GM18867 (cell line): ENCODE results near the gene LRRC61.
"Not testable (repeated sequence)": the region's sequence is repeated elsewhere in the genome, so short reads cannot be mapped to it uniquely, and the experiment has no call there.

Experiments
- ATAC-seq: cut with Tn5 transposase; IDR thresholded peaks from one replicate; pipeline ENCODE4 v1.9.1; 2021; ENCODE audit warnings: mild to moderate bottlenecking, moderate library complexity; ENCODE audit not compliant: unreplicated experiment

The LRRC61 gene, protein sequence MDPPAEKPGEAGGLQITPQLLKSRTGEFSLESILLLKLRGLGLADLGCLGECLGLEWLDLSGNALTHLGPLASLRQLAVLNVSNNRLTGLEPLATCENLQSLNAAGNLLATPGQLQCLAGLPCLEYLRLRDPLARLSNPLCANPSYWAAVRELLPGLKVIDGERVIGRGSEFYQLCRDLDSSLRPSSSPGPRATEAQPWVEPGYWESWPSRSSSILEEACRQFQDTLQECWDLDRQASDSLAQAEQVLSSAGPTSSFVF

DNA sequence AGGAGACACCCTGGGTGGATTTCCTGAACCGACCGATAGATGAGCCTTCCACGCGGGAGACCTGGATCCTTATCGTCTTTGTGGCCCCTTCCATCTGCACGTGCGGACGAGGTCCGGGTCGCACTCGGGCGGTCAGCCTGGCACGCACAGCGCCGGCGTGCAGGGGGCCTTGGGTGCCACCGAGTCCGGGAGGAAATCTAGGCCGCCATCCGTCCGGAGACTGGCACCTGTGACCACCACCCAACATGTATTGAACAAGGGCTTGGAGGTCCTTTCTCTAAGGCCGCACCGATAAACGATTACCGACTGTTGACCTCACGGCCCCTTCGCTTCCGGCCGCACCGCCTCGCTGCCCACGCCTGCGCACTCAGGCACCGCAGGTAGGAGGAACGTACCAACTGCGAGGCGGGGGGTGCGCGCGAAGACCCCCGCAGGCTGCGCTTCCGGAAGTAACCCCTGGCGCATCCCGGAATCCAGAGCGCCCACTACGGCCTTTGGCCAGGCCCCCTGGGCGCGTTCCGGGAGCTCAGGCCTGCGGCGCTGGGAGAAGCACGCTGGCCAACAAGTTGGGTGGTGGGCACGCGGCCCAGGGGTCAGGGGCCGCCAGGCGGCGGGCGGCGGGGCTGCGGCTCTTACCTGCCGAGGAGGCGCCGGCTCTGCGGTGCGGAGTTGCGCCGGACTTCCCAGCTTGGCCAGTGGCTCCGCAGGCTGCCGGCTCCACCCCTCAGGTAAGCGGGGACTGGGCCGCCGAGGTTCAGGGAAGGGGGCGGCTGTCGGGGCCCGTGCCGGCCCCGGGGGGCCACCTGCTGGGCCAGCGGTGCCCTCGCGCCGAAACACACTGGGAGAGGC, at the start of gene LRRC61, which contains the start of gene ACTR3C:
Gene LRRC61 (plus strand): TSS at position 523 of the 849 bp plus-strand sequence. CDS start 13,507 bp downstream, outside the sequence.
Gene ACTR3C (minus strand): TSS at position 713 of the 849 bp plus-strand sequence. CDS start 28,249 bp downstream, outside the sequence.
- peak; percentile 64 for ATAC-seq

DNA sequence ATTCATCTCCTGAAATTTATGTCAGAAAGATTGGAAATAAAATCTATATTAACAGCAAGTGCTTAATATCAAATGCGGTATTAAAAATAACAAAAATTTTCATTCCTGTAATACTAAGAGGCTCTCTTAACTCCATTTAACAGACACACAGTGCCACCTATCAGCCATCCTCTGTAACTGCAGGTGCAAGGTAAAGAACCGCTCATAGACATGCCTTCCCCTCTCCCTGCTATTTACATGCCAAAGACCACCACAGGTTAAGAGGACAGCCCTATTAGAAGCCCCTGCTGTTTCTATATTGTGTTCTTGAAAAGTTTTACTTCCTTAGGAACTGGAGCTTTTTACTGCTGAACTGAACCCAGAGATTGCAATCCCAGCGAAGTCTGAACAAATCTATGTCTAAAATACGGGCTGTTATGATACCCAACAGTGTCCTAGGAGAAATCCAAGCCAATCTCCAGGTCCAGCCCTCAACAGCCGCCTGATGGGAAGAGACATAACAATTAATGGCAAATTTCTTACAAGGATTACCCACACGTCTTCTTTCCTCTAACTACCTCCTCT, 46.9 kb upstream of the LRRC61 start:
- ATAC-seq = not testable (repeated sequence)

DNA sequence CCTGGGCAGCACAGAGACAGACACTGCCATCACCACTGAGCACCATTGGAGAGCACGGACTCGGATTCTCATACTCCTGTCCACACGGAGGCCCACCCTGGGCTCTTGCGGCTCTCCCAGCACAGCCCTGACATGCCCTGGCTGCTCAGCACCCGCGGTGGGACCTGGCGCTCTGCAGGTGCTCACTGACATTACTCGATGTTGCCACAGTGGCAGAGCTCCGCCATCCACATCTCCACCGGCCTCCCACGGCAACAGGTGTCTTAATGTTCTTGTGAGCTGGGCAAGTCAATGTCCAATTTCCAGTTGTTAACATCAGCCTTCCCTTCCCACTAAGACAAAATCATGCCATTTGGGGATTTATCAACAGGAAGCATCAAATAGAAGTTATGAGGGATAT, 44.8 kb upstream of the LRRC61 start:
- ATAC-seq = not testable (repeated sequence)

DNA sequence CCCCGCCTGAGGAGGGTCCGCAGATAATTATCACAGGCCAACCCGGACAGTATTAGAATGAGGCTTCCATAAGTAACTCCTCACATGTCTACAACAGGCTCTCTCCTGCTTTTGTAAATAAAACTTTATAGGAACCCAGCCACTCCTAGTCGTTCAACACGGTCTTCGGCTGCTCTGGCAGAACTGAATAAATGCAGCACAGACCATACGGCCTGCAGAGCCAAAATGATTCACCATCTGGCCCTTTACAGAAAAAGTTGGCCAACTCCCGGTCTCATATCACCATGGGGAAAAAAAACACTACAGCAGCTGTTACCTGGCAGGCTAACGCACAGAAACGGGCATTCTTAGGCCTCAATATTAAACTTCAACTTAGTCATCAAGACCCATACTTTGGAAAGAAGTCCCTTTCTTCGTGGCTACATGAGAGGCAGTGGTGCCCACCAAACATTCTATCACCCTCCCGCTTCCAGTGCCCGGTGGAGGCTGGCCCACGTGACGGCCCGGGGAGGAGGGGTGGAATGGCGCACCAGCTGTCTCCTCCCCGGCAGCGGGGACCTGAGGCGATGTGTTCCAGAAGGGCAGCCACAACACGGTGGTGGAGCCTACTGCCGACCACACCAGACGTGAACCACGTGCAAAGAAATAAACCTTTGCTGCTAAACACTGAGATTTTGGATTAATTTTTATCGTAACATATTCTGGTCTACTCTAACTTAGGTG, 41.3 kb upstream of the LRRC61 start:
- ATAC-seq = not testable (repeated sequence)

DNA sequence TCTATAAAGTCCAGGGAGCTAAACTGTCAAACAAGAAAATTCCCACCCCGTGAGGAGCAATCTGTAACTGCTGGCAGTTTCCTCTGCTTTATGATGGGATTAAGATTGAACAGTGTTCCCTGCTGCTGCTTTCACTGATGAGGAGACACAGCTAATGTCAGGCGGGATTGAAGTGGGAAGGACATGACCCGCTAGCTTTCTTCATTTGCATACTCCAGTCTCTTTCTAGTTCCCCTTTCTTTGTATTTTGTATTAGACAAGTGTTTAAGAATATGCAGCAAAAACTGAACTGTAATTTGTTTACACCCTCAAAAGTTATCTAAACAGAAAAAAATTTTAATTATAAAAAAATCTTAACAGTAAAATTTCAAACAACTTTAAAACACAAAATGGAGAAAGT, 40.0 kb upstream of the LRRC61 start:
- not testable (repeated sequence) for ATAC-seq

DNA sequence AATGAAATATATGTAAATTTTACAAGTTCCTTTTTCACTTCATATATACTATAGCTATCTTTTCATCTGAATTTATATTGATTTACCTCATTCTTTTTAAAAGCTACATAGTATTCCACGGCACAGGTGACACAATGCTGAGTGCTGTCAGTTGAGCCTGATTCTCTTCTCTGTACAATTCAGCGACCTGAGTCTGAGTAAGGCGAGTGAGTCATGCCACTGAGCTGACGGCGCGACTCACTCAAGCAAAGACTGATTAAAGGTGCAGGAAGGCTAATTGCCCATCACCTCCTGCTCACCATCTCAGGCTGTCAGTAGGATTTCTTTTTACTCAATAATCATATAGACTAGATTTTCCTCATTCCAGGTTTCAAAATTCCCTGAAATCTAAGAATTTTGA, 39.5 kb upstream of the LRRC61 start:
- not testable (repeated sequence) for ATAC-seq

DNA sequence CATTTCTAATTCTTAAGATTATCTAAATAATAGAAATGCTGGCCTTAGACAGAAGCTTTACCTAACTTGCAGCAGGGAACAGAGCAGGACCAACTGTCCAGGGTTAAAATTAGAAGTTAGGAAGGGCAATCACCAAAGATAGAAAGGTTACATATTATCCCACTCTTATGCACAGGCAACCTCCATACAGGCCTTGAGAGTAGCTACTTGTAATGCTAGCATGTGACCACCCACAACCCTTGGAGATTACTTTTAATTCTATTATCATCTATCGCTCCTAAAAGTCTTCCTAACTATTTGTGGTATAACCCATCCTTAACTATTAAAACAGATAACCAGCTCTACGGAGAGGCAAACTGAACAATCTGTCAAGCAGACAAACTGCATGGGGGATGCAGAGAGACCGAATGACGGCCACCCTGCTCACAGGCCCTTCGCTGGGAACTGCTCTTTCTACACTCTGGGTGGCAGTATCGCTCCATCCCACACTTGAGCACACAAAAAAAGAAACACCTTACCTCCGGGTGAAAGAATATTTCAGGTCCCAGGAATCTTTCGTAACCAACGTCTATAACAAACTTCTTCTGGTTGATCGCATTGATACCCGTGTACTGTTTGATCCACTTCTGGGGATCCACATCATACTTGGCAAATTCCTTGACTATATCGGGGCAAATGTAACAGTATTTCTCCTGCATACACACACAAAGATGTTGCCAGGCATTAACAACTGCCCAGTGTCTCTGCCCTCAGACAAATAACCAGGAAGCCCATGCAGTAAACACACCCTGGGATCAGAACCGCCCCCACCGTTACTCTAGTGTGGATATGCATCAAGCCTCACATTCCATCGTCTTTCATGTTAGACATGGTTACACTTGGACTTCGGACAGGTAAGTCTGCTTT, 37.1 kb upstream of the LRRC61 start:
- ATAC-seq = not testable (repeated sequence)

DNA sequence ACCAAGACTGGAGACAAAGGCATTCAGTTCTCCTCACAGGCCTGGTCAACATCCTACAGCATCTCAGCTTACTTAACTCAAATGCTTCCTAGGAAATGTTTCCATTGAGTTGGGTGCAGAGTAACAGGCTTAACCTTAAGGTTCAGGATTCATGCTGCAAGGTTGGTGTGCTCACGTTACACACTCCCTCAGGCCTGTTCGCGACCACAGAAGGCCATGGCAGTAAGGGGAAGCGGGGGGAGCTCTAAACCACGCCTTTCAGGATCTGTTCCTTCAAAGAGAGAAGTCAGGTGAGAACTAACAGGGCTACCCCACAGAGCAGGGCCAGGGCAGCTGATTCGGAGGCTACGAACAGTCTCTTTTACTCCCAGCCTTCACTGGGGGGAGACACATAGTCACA, 35.3 kb upstream of the LRRC61 start:
- not testable (repeated sequence) for ATAC-seq

DNA sequence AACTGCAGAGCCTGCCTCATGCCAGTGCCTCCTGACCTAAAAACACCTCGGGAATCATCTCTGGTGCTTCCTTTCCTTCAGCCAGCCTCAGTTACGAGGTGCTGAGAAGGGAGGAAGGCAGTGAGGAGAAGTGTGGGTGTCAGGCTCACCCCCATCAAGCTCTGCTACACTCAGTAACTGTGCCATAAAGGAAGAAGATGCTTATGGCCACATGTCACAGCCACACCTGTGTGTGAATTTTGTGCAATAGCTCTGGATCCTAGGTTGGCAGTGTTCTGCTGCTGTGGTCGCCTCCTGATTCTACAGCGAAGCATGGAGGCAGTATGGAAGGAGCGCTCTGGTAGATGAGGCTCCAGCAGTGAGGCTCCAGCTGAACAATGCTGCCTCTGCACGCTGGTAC, 34.3 kb upstream of the LRRC61 start:
- not testable (repeated sequence) for ATAC-seq

DNA sequence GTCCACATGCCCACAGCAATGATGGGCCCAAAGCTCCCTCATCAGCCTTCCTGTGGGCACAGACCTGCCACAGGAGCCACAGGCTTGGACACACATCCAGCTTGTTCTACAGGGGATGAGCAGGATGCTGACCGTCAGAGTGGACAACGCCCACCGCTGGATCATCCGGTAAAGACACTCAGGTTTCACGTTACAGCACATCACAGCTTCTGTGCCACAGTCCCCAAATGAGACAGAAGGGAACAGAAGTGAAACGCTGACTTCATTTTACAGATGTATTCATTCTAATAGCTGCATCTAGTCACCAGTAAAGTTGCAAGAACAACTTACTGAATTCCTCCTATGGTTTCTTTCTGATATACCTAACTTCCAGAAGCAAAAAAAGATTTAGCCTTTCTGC, 32.8 kb upstream of the LRRC61 start:
- not testable (repeated sequence) for ATAC-seq

DNA sequence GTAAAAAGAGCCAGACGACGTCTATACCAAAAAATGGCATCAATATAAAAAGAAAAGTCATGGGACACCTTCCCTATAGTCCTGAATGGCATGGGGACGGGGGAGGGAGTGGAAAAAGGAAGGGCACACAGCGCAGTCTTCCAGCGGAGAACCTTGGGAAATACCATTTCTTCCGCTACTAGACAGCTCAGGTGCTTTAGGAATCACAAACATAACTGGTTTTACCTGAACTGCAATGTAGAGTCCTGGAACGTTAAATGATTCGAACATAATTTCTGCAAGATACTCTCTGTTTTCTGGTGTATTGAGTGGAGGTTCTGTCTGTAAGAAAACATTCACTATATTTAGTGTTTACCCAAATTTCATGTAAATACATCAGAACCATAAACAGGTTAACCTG, 28.1 kb upstream of the LRRC61 start:
- ATAC-seq = not testable (repeated sequence)

DNA sequence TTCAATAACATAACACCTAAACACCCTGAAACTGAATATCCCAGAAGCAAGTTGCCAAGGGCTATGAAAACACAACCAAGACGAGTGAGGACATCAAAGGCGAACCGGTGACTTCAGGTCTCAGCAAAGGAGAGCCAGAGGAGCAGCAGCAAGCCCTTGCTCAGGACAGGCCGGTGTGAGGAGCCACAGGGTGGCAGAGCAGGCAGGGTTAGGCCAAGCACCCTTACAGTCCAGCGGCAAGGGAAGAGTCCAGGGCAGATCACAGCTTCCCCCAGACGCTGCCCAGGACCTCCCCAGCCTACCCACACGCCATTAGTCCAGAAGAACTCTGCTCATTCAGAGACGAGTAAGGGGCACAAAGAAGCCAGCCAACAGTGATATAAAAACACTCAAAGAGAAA, 27.5 kb upstream of the LRRC61 start:
- not testable (repeated sequence) for ATAC-seq

DNA sequence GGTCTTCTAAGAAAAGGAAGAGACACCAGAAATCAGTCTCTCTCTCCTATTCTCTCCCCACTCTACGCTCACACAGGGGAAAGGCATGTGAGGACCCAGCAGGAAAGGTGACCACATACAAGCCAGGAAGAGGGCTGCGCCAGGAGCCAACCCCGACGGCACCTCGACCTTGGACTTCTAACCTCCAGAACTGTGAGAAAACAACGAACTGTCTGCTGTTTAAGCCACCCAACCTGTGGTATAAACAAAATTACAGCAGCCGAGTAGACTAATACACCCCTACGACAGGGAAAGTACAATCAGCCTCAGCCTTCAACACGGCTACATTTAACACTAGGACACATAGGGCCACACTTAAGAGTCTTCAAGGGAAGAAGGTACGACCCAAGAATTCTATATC, 26.4 kb upstream of the LRRC61 start:
- ATAC-seq = not testable (repeated sequence)

DNA sequence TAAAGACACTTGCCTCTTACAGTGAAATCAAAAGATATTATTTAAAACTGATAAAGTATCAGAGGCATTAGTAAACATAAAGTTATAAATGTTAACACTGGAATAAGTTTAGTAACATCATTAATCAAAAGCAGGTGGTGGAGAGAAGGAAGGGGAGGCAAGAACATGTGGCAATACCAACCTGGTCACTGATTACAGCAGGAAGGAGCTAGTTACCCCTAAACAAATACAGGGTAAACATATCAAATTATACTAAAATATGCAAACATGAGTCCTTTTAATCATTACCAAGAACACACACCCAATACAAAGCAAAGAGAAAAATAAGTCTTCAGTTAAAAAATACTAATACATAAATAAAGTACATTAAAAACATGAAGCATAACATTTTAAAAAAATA, 25.2 kb upstream of the LRRC61 start:
- ATAC-seq = not testable (repeated sequence)

DNA sequence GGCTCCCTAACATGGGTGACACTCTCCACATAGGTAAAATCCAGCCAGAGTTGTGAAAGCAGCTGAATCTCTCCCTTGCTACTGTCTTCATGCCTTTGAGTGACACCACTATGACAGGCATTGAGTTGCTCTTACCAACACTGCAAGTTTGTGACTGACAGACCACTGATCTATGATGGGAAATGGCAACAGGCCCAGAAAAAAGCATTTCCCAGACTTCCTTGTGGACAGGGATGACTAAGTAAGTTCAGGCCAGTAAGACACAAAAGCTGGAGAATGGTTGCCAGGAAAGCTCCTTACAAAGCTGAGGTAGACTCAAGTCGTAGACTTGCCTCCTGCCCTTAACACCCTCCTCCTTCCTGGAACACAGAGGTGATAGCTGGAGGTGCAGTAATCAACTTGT, 20.2 kb upstream of the LRRC61 start:
- ATAC-seq = not testable (repeated sequence)

DNA sequence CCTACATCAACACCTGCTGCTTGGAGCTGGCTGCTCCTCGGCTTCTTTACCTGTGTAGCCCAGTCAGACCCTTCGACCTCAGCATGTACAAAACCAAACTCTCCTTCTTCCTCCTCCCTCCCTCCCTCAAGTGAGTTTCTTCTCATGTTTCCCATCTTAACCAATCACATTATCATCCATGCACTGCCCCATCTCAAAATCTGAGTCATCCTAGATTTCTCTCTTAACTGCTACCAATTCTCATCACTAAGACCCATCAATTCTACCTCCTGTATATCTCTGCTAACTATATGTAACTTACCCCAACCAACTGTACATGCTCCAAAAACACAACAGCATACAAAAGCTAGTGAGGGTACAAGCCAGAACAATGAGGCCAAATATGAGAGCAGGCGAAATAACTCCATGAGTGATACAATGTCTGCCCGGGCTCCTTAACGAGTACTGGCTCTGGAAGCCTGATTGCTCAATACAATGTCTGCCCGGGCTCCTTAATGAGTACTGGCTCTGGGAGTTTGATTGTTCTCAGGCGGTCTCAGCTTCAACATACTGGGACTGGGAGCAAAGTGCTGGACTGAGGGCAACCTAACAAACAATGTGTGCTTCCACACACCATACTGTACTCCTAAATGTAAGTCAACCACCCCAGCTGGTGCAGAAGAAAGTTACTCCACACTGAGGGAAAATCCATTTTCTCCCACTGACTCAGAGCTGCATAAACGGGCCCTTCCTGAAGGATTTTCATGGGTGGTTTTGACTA, 18.5 kb upstream of the LRRC61 start:
- not testable (repeated sequence) for ATAC-seq

DNA sequence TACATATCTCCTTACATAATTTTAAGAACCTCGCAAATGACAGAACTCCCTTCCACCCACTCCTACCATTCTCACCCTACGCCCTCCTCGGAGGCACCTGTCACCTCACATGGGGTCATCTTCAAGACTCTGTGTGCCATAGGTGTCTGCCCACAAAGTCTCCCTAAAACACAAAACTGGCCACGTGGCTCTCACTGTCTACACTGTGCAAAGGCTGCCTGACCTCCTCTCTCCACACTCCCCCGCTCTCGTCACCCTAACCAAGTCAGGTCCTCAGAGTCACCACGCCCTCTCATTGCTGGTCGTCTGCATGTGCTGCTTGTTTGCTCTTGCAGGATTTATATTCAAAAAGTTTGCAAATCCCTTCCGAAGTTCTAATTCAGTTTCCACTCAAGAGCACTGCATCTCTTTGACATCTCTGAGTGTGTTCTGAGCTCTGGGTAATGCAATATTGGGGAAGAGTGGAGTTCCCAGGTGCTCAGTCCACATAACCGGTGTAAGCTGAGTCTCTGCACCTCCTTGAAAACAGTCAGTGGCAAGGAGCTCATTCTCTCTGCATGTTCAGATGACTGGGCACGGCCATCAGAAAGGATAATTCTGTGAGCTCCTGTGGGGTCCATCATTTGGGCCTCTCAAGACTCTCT, 17.8 kb upstream of the LRRC61 start:
- not testable (repeated sequence) for ATAC-seq

DNA sequence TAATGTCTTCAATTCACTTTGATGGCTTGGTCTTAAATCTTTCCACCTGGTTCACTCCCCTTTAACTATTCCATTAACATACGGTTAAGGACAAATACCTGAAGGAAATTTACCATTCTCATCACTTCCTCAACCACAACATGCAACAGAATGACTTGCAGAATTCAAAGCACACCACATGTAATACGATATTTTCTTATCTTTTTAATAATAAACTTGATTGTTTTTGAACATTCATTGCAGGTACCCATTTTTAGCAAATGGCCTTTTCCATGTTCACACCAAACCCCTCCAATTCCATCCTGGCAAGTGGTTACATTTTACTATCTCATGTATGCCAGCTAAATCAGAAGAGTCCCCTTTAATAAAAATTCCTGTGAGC, 17.3 kb upstream of the LRRC61 start:
- ATAC-seq = not testable (repeated sequence)

DNA sequence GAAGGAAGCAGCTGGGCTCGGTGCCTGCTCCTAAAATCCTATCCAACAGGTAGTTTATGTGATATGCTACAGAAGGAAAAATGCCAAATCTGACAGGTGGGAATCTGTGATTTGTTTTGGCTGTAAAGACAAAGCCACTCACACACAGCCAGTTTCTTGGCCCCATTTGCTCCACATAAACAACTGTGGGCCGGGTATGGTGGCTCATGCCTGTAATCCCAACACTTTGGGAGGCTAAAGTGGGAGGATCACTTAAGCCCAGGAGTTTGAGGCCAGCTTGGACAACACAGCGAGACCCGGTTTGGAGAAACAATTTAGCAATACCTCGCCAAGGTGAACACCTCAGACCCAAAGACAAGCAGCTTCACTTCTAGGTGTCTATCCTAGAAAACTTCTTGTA, 16.8 kb upstream of the LRRC61 start:
- ATAC-seq = not testable (repeated sequence)
